Testis (tissue), 5 donors: Measurements from ENCODE around the gene FIBCD1. TPM values are rescaled to one million over a fixed set of nuclear protein-coding genes. Genes with fewer than 3 reads are reported as not detected.
A peak's percentile ranks its signal among the peaks of the same experiment; 100 is the strongest.

Source experiments
- DNase-seq: peaks from one replicate; pipeline ENCODE4 v3.0.0-alpha.2; 2019
- H3K27ac ChIP-seq, 2 donors: fragments of 200-600 bp; sonication (generic); one replicate each; pipeline ENCODE4 v1.5.1; 2019
- H3K27me3 ChIP-seq: fragments of 200-600 bp; sonication (generic); one replicate; pipeline ENCODE4 v1.5.1; 2019
- H3K36me3 ChIP-seq: fragments of 200-600 bp; sonication (generic); one replicate; pipeline ENCODE4 v1.5.1; 2017; ENCODE audit warnings: low read depth; ENCODE audit errors: missing control alignments
- H3K4me1 ChIP-seq: fragments of 200-600 bp; sonication (generic); one replicate; pipeline ENCODE4 v1.5.1; 2019
- H3K4me3 ChIP-seq, 2 donors: fragments of 200-600 bp; sonication (generic); one replicate each; pipeline ENCODE4 v1.5.1; 2017 to 2019
- H3K9me3 ChIP-seq: fragments of 200-600 bp; sonication (generic); one replicate; pipeline ENCODE4 v1.5.1; 2017
- POLR2A ChIP-seq: fragments of 450-650 bp; IDR thresholded peaks from one replicate; pipeline ENCODE4 v1.6.1; 2017; ENCODE audit warnings: antibody characterized with exemption, mild to moderate bottlenecking, moderate library complexity
- WGBS, 2 donors: methylation state at CpG; one replicate each; pipeline ENCODE4 v1.1.5; 2018; 5-methylcytosine and 5-hydroxymethylcytosine counted together
- intact Hi-C: fragments of 100-400 bp; cut with DNase I; formaldehyde crosslinking; loops from one replicate; pipeline ENCODE4 v1.15.1; 2023; ENCODE audit warnings: low total_unique reads
- long read RNA-seq, 2 donors: transcript quantifications; one replicate each; lab custom pipeline, GENCODE V29; 2026
- polyA plus RNA-seq: library from polyadenylated mRNA; stranded (reverse); fragments of 350-450 nt; fragmentation: Illumina TruSeq; extraction: RNeasy Lipid Tissue Mini Kit (QIAGEN cat#74804); gene quantifications from one replicate; pipeline ENCODE4 v1.2.3, GENCODE V29; 2014; ENCODE audit warnings: low read depth, low replicate concordance; ENCODE audit not compliant: insufficient read depth
- total RNA-seq, 2 donors: library from RNA; depleted of rRNA; stranded (reverse); fragments of >200 nt; gene quantifications; one replicate each; pipeline ENCODE4 v1.2.3, GENCODE V29; 2016
- TF ChIP-seq, protein P1 (sequence below), 3 experiments: fragments of 450-650 bp in 2 of 3; fragments of 200-600 bp in 1 of 3; sonication (generic) in 1 of 3; IDR thresholded peaks; one replicate each; pipeline ENCODE4 v1.5.1; 2016 to 2019; ENCODE audit warnings: antibody characterized with exemption in 3 of 3, mild to moderate bottlenecking in 2 of 3, moderate library complexity in 1 of 3

Gene FIBCD1, protein sequence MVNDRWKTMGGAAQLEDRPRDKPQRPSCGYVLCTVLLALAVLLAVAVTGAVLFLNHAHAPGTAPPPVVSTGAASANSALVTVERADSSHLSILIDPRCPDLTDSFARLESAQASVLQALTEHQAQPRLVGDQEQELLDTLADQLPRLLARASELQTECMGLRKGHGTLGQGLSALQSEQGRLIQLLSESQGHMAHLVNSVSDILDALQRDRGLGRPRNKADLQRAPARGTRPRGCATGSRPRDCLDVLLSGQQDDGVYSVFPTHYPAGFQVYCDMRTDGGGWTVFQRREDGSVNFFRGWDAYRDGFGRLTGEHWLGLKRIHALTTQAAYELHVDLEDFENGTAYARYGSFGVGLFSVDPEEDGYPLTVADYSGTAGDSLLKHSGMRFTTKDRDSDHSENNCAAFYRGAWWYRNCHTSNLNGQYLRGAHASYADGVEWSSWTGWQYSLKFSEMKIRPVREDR
- total RNA-seq (10 to 100 TPM; 29.1 to 33.5 TPM), polyA plus RNA-seq (20.8 TPM)
- long read RNA-seq, donor 1 = 0 reads
- long read RNA-seq, donor 2, partial matches to known transcripts = 0 of 1 reads
- long read RNA-seq, donor 2, other reads (novel, unspliced or antisense) = 0 of 1 reads

DNA sequence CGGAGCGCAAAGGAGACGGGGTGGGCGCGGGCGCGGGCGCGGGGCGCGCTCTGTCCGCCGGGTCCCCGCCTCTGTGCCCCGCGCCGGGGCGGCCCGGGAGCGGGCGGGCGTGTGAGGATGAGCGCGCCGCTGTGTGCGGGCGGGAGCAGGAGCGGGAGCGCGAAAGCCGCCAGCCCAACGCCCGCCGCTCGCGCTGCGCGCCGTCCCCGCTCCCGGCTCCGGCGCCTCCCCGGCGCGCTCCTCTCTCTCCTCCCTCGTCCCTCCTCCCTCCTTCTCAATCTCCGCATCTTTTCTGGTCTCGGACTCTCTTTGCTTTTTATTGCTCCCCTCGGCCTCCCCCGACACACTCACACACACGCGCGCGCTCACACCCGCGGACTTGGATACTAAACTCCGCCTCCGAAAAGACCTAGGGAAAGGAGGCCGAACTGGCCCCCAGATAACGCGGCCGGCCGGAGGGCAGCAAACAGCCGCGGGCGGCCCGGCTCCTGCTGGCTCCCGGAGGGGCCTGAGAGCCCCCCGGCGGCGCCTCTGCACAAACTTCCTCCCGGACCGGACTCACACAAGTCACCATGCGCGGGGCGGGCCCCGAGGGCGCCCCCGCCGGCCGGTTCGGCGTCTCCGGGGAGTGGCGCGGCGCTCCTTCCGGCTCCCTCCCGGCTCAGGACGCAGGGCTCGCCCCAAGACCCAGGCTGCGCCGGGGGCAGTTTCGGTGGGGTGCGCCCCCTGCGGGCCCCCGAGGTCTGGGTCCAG lies at the start of gene FIBCD1:
Gene FIBCD1, minus strand, starts transcription at position 596 of the 753 bp plus-strand sequence. CDS start 640 bp downstream, outside the sequence.
- DNase-seq = no peak
- TF ChIP-seq POLR2A = no peak
- TF ChIP-seq, protein P1, sequence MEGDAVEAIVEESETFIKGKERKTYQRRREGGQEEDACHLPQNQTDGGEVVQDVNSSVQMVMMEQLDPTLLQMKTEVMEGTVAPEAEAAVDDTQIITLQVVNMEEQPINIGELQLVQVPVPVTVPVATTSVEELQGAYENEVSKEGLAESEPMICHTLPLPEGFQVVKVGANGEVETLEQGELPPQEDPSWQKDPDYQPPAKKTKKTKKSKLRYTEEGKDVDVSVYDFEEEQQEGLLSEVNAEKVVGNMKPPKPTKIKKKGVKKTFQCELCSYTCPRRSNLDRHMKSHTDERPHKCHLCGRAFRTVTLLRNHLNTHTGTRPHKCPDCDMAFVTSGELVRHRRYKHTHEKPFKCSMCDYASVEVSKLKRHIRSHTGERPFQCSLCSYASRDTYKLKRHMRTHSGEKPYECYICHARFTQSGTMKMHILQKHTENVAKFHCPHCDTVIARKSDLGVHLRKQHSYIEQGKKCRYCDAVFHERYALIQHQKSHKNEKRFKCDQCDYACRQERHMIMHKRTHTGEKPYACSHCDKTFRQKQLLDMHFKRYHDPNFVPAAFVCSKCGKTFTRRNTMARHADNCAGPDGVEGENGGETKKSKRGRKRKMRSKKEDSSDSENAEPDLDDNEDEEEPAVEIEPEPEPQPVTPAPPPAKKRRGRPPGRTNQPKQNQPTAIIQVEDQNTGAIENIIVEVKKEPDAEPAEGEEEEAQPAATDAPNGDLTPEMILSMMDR (IDR thresholded peaks at IDR 0.05) = peak; percentile 15 to 36 (median 21)
- Histone ChIP-seq H3K4me3 (peak within 1 kb of the TSS; percentile 49 to 68), H3K4me1 (peaks cover 39% of the 10 kb centered on the region), H3K9me3 (no peaks in the 10 kb centered on the region), H3K27ac (no peak within 1 kb of the TSS), H3K27me3 (no peaks in the 10 kb centered on the region), H3K36me3 (no peaks in the 10 kb centered on the region)
- intact Hi-C loops = loop anchor here (10.0 kb wide), 1 partner anchor 74 kb away; no protein-coding TSS in a partner anchor
- 0 to 1% methylated on average over 48 to 59 of the region's 98 CpGs for WGBS, 2 donors

DNA sequence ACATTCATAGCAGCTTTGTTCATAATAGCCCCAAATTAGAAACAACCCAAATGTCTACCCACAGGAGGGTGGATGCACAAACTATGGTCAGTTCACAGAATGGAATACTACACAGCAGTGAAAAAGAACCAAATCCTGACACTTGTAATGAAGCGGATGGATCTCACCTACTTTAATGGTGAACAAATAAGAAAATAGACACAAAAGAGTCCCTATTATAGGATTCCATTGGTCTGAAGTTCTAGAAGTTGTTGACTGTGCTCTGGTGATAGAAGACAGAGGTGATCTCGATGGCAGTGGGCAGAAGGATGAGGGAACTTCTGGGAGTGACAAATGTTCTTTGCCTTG lies 49.3 kb upstream of the FIBCD1 start:
- WGBS, 2 donors = 64 to 98% methylated on average over 2 of the region's 2 CpGs
- TF ChIP-seq POLR2A = no peak
- TF ChIP-seq, protein P1 (IDR thresholded peaks at IDR 0.05) = no peak
- H3K27me3 ChIP-seq = no peaks in the 10 kb centered on the region

DNA sequence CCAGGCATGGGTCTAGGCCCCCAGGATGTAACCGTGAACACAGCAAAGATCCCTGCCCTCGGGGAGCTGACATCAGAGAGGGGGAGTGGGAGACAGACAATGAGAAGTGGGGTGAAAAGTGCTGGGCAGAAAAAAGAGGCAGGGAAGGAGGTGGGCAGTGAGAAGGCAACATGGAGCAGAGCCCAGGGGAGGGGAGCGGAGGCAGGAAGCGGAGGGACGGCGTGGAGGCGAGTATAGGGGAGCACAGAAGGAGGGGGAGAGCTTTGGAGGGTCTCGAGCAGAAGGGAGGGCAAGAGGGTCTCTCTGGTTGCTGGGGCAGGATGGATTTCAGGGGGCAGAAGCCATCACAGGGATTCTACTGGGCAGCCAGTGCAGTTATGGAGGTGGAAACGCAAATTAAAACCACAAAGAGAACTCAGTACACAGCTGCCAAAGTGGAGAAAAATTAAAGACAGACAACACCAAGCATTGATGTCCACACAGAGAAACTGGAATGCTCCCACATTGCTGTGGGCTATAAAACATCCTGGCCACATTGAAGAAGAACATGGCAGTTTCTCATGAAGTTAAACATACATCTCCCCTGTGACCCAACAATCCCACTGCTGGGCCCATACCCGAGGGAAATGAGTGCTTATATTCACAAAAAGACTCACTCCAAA lies 48.8 kb upstream of the FIBCD1 start:
- no peaks in the 10 kb centered on the region for H3K4me1 ChIP-seq
- 72 to 84% methylated on average over 10 of the region's 10 CpGs for WGBS, 2 donors
- TF ChIP-seq, protein P1 (IDR thresholded peaks at IDR 0.05) = no peak
- TF ChIP-seq POLR2A = no peak
- no peaks in the 10 kb centered on the region for H3K9me3 ChIP-seq
- H3K27ac ChIP-seq = no peak overlapping the region
- intact Hi-C loops = no loop called here
- no peaks in the 10 kb centered on the region for H3K36me3 ChIP-seq
- H3K27me3 ChIP-seq = no peaks in the 10 kb centered on the region
- no peak for DNase-seq
- no peak overlapping the region for H3K4me3 ChIP-seq

More for the DNA sequence above, 49.3 kb upstream of the FIBCD1 start:
- Histone ChIP-seq H3K4me1 (no peaks in the 10 kb centered on the region), H3K36me3 (no peaks in the 10 kb centered on the region), H3K27ac (no peak overlapping the region), H3K9me3 (no peaks in the 10 kb centered on the region), H3K4me3 (no peak overlapping the region)
- no peak for DNase-seq
- intact Hi-C loops = no loop called here

DNA sequence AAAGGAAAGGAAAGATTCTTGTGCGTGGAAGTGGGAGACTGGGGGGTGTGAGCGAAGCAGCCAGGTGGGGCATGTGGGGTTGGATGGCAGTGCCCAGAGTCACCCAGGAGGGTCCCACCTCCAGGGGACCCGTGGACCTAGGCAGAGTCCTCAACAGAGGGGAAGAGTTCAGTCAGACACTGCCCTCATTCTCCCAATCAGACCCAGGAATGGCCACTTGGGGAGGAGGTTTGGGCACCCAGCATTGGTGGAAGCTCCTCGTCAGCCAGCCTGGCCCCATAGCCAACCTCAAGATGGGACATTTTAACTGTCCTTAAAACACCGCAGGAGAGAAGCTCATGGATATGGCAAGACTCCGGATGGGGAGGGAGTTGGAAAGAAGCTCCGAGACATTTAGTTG lies 48.0 kb upstream of the FIBCD1 start:
- WGBS, 2 donors = 78 to 84% methylated on average over 7 of the region's 7 CpGs
- intact Hi-C loops = no loop called here
- no peak overlapping the region for H3K4me3 ChIP-seq
- no peaks in the 10 kb centered on the region for H3K36me3 ChIP-seq
- H3K4me1 ChIP-seq = no peaks in the 10 kb centered on the region
- no peak overlapping the region for H3K27ac ChIP-seq
- TF ChIP-seq, protein P1 (IDR thresholded peaks at IDR 0.05) = no peak
- no peak for TF ChIP-seq POLR2A
- no peaks in the 10 kb centered on the region for H3K9me3 ChIP-seq
- no peaks in the 10 kb centered on the region for H3K27me3 ChIP-seq
- DNase-seq = no peak
